H1 (cell line): Measurements from ENCODE around the gene KIFBP. TPM values are rescaled to one million over a fixed set of nuclear protein-coding genes. Genes with fewer than 3 reads are reported as not detected.

ENCODE experiments used
- POLR2A ChIP-seq, 2 experiments: IDR thresholded peaks; 1 replicate in 1 of 2; 2 replicates in 1 of 2; pipeline ENCODE4 v1.6.1; 2011; ENCODE audit warnings: low read depth in 2 of 2, low read length in 2 of 2, mild to moderate bottlenecking in 2 of 2; ENCODE audit errors: control extremely low read depth in 1 of 2
- SIN3A ChIP-seq, 2 experiments: IDR thresholded peaks in 1 of 2; conservative IDR thresholded peaks in 1 of 2; 2 replicates each; pipeline ENCODE4 v1.6.1; 2011 to 2012; ENCODE audit warnings: low read length in 2 of 2, improper control_type of control experiment in 1 of 2, low read depth in 1 of 2, mild to moderate bottlenecking in 1 of 2
- SP2 ChIP-seq: IDR thresholded peaks from 2 replicates; pipeline ENCODE4 v1.6.1; 2012; ENCODE audit warnings: mild to moderate bottlenecking, low read length, inconsistent platforms
- TAF1 ChIP-seq: IDR thresholded peaks from 2 replicates; pipeline ENCODE4 v1.6.1; 2011; ENCODE audit warnings: mild to moderate bottlenecking, low read depth, low read length
- TBP ChIP-seq: IDR thresholded peaks from 2 replicates; pipeline ENCODE4 v1.6.1; 2011; ENCODE audit warnings: low read depth, low read length, improper control_type of control experiment
- polyA plus RNA-seq, 7 experiments: library from polyadenylated mRNA; depleted of rRNA in 3 of 7; stranded (reverse) in 5 of 7; unstranded in 2 of 7; fragments of >200 nt in 5 of 7; fragments of 200-250 nt in 2 of 7; gene quantifications; 1 replicate in 5 of 7; 2 replicates in 1 of 7; 4 replicates in 1 of 7; pipeline versions ENCODE4 v1.2.1 to v1.2.3, GENCODE V29; 2011 to 2013; ENCODE audit warnings: missing spikeins in 2 of 7, mixed read lengths in 2 of 7
- total RNA-seq: library from RNA; stranded (reverse); fragmentation: NEBNext Ultra II Directional; extraction: Animal tissue kit (Norgen Biotek cat#: 25700); gene quantifications from 2 replicates; pipeline ENCODE4 v1.2.1, GENCODE V29; 2021

KIFBP gene
- total and polyA plus RNA-seq, 2 of the 8 experiments (the other 6 are each of a cell fraction or from before 2014, with no cell fraction given) = 17.3 to 34.6 TPM

DNA sequence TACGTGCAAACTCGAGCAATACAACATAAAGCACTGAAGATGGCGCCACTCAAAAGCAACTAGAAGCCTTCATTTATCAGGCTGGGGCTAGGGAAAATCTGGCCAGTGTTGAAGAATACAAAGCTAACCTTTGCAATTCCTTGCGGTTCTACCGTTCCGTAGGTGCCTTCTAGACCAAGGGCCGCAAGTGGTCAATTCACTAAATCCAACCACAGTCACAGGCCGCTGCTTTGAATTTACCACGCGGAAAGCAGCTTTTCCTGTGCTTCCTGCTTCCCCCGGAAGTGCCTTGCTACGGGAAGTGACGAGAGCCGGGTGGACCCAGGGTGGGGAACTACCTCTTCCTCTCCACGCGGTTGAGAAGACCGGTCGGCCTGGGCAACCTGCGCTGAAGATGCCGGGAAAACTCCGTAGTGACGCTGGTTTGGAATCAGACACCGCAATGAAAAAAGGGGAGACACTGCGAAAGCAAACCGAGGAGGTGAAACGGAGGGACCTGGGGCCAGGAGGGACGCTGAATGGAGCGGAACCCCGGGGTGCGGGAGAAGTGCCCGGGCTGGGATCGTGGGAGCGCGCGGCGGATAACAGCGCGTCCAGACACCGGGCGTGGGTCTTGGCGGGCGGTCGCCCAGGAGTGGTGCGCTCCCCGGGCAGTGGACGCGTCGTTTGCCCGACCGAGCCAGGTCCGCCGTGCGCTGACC is 32.6 kb upstream of the KIFBP start, which contains the start of gene DDX21 (continued):
- TF ChIP-seq SP2 (no peak), SIN3A (conservative IDR thresholded peaks at IDR 0.05 in 1 of 2, IDR thresholded peaks at IDR 0.05 in 1 of 2; ENCODE audit: low read depth in 1 of 2, low read length in 2 of 2) (peak; percentile 56 to 76; a peak in 3 of 4 replicates), POLR2A (IDR thresholded peaks at IDR 0.05; ENCODE audit: control extremely low read depth in 1 of 2, low read depth in 2 of 2, low read length in 2 of 2) (peak; percentile 56 to 74; a peak in 2 of 3 replicates), TAF1 (peak; percentile 82), TBP (peak; percentile 56; the same call in 1 of the 2 replicates)
